ENCODE results near the gene DLG2.

Gene DLG2

DNA sequence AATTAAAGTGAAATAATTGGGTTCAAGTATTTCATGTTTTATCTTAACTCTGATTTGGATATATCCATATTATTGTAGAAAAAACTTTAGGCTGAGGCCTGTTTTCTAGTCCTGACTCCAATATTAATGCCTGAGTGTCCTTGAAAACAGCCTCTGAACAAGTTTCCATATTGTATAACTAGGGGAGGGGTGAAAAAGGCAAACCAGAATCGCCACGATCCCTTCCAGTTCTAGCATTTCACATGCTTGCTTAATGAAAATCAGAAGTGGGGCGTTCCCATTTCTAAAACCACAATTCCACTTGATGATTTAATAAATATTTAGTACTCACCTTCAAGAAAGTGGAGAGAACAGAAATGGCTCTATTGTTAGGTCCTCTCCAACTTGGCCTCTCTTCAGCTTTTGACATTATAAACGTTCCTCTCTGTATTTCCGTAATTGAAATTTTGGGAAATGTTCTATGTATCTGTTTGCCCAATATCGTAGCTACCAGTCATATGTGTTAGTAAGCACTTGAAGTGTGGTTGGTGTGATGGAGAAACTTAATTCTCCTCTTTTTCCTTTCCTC is 1779.6 kb downstream of the DLG2 start:
- no peak for DNase-seq (ENCODE audit: low spot score)

DNA sequence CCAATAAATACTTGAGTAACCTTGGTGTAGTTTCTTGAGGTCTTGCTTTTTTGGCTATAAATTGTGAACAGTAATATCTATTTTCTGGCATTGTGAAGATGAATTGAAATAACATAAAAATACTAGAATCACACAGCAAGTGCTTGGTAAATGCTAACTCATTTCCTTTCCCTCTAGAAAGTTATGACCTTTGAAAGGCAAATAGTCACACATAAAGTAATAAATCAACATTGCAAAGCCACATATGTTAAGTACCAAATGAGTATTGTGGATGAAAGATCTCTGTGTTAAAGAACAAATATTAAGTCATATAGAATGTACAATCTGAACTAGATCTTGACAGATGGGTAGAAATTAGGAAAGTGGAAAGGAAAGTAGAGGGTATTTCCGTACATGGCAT is 1781.3 kb downstream of the DLG2 start:
- no peak for DNase-seq (ENCODE audit: low spot score)

DNA sequence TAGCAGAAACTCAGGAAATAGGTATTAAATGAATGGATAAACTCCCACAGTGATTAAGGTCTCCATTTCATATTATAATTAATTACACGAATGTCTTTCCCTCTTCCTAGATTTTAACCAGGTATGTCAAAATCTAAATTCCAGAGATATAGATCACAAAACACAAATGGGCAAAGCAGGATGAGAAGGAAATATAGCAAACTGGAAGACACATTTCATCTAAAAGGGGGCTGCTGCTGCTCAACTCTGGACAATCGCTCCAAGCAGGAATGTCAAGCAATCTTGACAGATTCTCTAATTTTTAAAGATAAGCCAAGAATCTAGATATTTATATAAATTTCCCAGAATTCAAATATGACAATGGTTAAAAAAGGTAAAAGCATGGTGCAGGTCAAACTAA is 1786.8 kb downstream of the DLG2 start:
- no peak for DNase-seq (ENCODE audit: low spot score)

DNA sequence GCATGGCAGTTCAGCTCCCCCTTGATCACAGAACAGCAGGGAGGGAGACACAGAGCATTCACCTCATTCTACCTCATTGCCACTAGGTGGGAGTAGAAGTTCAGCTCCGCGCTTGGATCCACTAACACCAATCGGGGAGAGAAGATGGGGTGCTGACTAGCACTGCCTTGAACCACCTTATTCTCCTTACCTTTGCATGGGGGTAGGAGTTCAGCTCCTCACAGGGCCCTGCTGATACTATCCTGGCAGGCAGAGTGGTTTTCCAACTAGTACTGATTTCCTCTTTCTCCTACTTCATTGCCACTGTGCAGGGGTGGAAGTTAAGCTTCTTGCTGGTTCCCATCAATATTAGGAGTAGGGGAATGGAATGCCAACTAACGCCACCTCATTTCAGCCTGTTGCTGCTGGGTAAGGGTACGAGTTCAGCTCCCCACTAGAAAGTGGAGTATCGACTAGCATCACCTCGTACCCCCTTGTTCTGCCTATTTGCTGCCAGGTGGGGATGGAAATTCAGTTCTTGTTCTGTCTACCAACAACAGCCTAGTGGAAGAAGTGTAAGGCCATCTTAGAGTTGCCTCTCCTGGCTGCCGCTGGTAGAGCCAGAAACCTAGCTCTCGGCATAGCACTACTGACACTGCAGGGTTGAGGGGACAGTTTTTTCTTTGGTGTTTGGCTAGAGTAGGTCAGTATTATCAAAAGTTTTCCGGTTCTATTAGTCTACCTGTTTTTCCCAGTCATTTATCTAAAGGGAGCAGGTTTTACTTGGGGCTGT is 1790.1 kb downstream of the DLG2 start:
- DNase-seq (ENCODE audit: low spot score) = peak; percentile 45

DNA sequence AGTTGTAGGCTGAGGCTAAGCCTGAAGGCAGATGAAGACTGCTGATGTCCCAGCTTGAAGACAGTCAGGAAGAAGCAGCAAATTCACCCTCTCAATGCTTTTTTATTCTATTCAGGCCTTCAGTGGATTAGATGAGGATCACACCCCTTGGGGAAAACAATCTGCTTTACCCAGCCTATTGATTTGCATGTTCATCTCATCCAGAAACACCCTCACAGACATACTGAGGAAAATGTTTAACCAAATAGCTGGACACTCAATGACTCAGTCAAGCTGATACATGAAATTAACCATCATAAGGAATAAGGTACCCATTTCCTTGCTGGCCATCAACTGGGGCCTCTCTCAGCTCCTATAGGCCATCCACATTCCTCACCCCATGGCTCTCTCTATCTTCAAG is 1791.1 kb downstream of the DLG2 start:
- DNase-seq (ENCODE audit: low spot score) = no peak

DNA sequence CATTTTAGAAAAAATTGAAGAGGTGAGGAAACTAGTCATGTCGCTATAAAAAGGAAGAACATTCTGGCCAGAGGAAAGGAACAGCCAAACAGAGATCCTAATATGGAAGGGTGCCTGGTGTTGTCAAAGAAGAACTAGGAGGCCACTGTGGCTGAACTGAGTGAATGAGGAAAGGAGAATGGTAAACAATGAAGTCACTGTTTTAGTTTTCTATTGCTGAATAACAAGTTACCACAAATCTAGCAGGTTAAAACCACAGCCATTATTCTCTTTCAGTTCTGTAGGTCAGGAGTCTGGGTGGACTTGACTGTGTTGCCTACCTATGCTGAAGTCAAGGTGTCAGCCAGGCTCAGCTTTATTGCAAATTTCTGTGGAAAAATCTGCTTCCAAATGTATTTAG is 1791.7 kb downstream of the DLG2 start:
- no peak for DNase-seq (ENCODE audit: low spot score)

DNA sequence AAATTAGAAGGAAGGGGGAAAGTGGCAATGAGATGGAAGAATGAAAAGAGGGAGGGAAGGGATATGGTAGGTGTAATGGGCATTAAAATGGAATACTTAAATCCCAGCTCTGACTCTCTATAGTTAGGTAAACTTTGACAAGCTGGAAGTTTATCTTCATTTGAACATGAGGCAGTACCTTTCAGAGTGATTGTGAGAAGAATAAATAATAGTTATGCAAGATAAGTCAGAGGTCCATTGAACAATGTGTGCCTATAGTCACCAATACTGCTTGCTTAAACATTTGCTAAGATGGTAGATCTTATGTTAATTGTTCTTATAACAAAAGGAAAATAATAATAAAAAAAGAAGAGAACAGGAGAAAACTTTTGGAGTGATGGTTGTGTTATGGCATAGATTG is 1795.2 kb downstream of the DLG2 start:
- no peak for DNase-seq (ENCODE audit: low spot score)

DNA sequence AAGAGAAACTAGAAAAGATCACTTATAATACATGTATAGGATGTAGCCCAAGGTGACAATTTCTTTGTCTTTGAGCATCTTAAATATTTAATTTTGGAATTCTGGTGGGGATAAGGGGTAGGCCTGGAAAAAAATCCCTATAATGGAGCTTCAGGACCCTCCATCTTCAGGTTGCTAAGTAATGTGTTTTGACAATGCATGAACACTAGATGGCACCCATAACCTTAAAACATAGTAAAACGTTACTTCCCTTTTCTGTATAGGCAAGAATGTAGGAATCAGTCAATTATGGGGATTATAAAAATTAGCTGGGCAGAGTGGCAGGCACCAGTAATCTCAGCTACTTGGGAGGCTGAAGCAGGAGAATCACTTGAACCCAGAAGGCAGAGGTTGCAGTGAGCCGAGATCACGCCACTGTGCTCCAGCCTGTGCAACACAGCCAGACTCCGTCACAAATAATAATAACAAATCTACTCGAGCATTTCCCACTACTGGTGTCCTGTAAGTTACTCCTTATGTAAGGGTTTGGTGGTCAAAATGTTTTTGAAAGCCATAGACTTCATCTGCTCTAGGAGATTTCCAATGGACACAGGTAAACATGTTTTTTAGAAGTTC is 1799.1 kb downstream of the DLG2 start:
- DNase-seq (ENCODE audit: low spot score) = no peak

DNA sequence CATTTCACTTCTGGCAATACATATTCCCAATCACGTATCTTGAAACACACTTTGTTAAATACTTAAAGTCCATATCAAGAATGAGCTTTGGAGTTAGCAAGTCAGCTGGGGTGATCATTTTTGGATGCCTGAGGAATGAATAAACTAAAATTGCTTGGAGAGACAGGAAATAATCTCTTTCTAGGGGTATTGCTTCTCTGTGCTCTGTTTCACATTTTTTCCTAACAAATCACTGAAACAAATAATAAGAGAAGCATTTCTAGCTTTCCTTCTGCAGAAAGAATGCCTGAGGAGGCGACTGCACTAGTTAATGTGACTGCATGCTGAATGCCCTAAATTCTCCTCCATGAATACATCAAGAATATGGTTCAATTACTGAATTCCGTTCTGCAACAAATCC is 1799.6 kb downstream of the DLG2 start:
- DNase-seq (ENCODE audit: low spot score) = no peak

DNA sequence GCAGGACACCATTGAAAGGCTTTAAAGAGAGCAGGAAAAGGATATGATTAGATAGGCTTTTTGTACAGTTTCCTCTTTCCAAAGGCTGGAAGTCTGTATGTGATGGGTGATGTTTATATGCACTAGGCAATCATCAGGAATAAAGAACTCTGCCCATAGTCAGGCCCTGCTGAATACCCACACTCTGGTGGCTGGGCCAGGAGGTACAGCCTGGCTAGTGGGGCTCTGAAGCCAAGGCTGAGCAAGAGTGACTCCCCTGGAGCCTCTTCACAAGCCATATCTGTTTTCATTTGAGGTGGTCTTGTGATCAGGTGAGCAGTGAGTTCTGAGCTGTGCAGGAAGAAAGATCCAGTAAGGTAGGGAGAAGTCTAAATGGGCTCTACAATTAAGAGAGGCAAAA is 1801.1 kb downstream of the DLG2 start:
- no peak for DNase-seq (ENCODE audit: low spot score)

DNA sequence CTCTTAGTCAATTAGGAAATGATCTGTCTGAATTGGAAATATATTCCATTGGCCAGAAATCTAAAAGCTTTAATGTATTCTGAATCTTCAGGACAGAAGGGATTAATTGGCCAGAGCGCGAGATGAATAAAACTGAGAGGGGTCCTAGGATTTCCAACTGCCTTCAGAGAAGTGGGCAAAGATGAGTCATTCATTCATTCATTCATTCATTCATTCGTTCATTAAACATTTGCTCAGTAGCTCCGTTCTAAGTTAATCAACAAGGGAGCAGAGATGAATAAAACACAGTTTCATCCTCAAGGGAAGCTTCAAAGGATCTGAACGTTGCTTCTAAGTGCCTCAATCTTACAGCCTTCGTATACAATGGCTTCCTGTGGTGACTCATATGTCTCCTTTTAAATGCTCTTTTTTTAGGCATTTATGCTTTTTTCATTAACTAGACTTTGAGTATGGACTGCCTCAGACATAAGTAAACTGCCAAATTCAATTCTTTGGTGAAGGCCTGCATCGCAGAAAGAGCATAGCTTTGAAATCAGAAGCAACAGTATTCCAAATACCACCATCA is 1803.6 kb downstream of the DLG2 start:
- peak; percentile 52 for DNase-seq (ENCODE audit: low spot score)

DNA sequence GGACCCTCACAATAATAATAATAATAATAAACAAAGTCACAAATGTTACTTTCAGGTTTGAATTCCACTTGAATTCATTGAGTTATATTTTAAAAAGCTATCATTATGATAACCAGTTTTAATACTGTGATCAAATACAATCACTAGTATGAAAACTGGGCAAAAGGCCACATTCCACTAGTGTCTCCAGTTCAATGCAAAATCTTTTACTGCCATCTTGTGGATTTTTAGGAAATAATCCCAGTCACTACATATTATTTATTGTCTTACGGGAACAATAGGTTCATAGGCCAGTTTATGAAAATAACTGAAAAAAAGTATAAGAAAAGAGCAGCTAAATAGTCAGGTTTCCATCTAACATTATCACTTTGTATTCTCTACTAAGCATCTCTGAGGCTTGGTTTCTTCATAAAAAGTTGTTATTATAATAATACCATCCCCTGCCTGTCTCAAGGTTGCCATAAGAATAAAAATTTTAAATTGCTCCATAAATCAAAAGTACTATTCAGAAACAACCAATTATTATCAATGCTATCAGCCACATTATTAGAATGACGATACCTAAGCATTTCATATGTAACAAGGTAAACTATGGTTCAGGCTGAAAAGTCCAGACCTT is 1807.1 kb downstream of the DLG2 start:
- peak; percentile 77 for DNase-seq (ENCODE audit: low spot score)

DNA sequence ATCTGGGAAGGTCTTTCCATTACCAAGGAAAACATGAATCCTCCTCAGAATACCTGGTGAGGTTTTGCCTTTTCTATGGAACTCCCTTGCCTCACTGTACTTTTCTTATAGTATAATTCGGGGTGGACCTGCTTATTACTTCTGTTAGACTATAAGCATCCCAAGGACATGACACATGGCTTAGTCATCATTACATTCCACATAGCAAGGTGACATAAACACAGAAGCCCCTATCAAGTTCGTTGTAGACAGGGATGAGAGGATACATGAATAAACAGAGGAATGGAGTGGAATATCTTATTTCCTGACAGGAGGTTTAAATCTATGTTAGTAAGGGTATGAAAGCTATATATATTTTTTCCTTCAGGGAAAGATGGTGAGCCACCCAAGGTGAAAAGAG is 1808.8 kb downstream of the DLG2 start:
- DNase-seq (ENCODE audit: low spot score) = peak; percentile 56

DNA sequence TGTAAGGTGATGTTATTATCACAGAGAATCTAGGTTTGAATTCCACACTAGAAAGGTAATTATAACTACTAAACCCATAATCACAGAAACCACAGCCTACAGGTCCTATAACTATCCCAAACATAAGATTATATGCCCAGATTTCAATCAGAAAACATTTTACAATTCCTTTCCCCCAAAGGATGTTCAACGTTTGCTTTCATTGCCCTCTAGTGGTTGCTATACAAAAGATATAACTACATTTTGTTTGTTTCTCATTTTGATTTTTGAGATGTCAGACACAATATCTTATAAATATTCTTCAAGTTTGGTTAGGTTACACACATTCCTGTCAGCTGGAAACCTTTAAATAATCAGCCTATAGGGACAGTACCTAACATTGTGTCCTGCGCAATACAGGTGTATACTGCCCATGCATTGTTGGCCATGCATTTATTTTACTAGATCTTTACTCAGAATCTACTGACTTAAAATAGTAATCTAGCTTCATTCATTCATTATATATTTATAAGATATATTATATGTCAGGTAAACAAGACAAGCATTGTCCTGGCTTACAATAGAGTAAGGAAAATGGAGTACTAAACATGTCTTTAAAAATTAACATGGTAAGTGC is 1810.5 kb downstream of the DLG2 start:
- DNase-seq (ENCODE audit: low spot score) = peak; percentile 47

DNA sequence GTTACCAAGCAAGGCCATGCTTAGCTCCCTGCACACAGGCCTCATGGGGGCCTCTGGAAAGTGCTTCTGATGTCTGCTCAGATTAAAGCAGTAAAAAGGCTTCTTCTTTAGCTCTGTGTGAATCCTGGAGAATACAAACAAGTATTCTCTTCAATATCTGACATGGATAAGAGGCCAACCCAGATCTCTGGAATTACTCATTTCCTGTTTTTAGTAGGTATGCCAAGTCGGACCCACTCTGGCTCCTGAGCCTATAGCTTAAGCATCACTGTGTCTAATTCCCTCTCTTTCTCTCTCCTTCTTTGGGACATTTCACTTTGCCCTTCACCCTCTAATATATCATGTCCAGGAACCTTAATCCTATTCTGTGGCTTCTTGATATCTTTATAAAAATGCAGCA is 1811.4 kb downstream of the DLG2 start:
- DNase-seq (ENCODE audit: low spot score) = peak; percentile 42

DNA sequence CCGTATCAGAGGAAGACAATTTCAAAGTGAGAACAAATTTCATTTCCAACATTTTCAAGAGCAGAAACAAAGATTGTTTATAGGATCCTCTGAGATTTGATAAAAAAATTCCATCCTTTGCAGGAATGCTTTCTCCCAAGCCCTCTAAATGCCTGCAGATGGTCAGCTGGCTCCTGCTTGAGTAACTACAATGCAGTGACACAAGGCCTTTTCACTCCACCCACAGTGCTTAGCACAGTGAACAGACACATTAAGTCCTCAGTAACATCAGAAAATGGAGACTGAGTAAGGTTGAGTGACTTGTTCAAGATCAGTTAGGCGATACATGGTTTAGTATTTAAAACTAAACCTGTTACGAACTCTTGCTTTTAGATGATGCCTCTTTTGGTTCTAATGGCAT is 1813.8 kb downstream of the DLG2 start:
- DNase-seq (ENCODE audit: low spot score) = no peak

DNA sequence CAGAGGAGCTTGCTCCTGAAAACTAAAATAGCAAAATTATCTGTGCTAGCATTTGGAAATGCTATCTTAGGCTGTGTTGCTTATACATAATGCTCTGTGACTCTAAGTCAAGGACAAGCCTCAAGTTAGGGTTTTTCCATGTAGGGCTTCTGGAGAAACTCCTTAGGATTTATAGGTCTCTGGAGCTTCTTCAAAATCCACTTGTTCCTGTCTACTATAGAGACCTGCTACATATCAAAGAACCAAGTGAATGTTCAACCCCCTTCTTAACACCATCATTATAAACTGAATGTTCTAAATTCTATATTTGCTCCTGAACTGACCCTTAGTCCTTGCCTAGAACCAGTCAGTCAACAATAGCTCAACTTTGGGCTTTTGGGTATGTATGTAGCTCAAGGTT is 1817.9 kb downstream of the DLG2 start:
- no peak for DNase-seq (ENCODE audit: low spot score)

DNA sequence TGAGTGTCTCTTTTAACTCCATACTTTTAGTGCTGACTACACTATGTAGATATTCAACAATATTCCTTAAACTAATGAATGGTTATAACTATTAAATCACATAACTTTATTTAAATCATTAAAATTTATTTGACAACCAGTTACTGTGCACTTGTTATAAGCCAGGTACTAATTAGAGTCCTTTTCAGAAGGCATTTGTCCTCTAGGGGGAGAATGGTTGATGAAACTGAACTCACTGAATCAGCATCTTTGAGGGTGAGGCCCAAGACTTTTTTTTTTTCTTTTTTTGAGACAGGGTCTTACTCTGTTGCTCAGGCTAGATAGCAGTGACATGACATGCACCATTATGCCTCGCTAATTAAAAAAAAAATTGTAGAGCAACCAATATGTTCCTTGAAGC is 1825.3 kb downstream of the DLG2 start:
- no peak for DNase-seq (ENCODE audit: low spot score)

DNA sequence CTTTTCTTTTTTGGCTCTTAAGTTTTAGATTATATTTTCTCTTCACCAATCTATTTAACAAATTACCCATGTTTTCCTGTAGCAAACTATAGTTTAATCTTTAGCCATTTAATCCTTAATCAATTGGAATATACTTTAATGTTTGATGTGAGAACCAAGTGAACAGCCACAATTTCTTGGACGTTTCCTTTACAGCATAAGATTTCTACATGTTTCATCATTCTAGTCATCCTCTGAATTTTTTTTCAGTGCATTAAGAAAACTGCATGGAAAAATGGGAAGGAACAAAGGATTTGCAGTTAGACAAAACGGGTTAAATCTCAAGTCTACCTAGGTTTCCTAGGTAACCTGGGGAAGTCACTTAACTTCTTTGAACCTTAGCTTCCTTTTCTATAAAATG is 1833.8 kb downstream of the DLG2 start:
- no peak for DNase-seq (ENCODE audit: low spot score)

DNA sequence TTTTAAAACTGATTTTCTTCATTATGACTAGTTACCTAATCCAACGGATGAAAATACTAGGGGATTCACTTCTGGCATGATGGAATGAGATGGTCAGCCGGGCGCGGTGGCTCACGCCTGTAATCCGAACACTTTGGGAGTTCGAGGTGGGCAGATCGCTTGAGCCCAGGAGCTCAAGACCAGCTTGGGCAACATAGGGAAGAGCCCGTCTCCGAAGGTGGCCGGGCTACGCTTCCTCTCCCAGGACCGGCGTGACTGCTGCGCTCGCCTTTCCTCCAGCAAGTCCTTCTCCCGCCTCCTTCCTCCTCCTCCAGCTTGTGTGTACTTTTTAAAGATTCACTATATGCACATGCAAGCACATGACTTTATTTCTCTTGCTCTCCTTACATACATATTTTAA is 1835.6 kb downstream of the DLG2 start:
- DNase-seq (ENCODE audit: low spot score) = no peak

DNA sequence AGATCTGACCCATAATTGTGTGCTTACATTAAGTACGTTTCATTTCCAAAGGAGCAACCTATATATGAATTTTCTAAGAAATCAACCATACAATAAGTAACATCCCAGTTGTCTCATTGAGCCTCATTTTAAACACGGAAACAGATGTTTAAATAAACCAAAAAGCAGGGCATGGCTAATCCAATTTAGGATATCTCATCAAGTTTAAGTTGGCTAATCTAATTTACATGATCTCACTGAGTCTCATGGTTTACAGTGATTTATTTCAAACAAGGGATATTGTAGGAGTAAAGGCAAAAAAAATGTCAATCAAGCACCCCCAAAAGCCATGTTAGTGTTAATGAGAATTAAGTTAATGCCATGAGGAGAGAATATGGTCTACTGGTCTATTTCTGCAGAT is 1841.2 kb downstream of the DLG2 start:
- no peak for DNase-seq (ENCODE audit: low spot score)

DNA sequence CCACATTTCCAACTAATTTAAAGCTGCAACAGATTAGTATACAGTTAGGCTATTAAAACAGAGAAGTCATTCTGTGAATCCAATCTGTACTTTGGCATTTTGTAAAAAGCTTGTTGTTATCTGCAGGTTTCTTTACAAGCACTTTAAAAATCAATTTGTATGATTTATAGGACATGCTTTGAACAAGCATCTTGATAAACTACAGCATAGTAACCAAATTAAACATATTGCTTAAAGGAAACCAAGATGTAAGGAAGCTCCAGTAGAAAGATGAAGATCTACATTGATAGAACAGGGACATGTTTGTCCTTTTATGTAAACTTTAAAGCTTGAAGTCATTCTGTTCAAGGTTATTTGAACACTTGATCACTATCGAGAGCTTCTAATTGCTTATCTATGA is 1842.7 kb downstream of the DLG2 start:
- no peak for DNase-seq (ENCODE audit: low spot score)

DNA sequence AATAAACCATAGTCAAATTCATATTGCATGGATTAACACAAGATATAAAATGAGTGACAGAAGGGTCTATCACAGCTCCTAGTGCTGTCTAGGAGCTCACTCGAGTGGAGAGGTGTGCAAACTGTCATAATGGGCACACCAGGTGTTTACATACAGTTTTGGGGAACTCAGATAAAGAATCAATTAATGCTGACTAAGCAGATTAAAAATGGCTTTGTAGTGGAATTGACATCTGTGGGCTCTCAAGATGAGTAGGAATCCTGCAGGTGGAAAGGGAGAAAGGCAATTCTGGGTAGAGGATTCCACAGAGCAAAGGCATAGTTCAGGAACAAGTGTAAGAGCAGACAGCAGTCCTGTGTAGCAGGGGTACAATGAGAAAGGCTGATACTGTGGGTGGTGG is 1844.8 kb downstream of the DLG2 start:
- no peak for DNase-seq (ENCODE audit: low spot score)
